ENCODE data around the gene EFCAB6. TPM values are rescaled to one million over a fixed set of nuclear protein-coding genes. Genes with fewer than 3 reads are reported as not detected.
A peak's percentile ranks its signal among the peaks of the same experiment; 100 is the strongest.

EFCAB6 gene
- total RNA-seq, 2 experiments from 2014 or later: 0.56 to 0.71 TPM

DNA sequence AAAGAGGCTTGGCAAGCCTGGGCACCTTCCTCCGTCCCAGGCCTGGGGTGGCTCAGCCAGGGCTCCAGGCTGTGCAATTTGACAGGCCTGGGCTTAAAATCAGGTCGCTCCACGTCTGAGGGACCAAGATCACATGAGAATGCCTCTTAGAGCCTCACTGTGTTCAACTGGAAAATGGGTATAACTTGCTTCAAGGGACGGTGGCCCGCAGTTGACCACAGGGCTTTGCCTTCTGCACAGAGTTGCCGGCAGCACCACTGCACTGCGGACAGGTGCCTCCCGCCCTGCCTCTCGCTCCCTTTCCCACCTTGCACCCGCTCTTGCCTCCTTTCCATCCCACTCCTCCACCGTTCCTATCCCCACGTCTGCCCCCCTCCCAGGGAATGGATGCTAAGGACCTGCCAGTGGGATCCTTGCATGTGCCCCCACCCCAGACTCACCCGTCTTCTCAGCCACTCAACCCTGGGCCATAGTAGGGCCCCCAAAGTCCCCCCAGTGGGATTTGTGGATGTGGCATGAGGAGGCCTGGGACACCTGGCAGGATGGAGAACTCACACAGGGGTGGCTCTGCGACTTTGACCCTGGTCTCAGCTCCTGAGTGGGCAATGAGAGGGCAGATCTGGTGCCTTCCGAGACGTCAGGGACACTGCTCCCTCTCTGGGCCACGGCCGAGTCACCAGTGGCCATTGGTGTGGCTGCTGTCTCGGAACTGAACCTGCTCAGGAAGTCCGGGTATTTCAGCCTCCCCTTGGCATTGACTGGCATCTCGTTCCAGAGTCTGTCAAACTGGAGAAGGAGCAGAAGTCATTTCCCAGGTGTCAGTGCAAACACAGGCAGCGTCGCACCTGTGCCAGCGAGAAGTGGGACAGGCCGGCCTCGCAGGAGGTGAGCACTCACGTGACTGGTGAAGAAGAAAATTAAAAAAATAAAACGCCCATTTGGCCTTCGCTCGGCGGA lies 272.3 kb downstream of the EFCAB6 start:
- intact Hi-C loops (cut with DNase I, micrococcal nuclease): no loop called here
- no peak overlapping the region for H3K4me3 Mint-ChIP-seq
- H3K27me3 Mint-ChIP-seq: peaks cover 9% of the 10 kb centered on the region
- CTCF ChIA-PET: no interaction called here
- POLR2A ChIA-PET: no interaction called here
- DNase-seq (no peak), ATAC-seq (no peak)
- H3K27ac Mint-ChIP-seq: no peak overlapping the region
- no peaks in the 10 kb centered on the region for H3K9me3 Mint-ChIP-seq (ENCODE audit: low read depth)
- H3K36me3 Mint-ChIP-seq (ENCODE audit: low read depth): no peaks in the 10 kb centered on the region
- no peaks in the 10 kb centered on the region for H3K4me1 Mint-ChIP-seq

- no peaks in the 10 kb centered on the region for H3K36me3 Mint-ChIP-seq (ENCODE audit: low read depth)
- ChIA-PET POLR2A (no interaction called here), CTCF (no interaction called here)
- no peak for ATAC-seq
- no peak overlapping the region for H3K4me3 Mint-ChIP-seq
- H3K27ac Mint-ChIP-seq: no peak overlapping the region
- peak; percentile 23 for DNase-seq
- H3K9me3 Mint-ChIP-seq (ENCODE audit: low read depth): no peaks in the 10 kb centered on the region
- peaks cover 5% of the 10 kb centered on the region for H3K27me3 Mint-ChIP-seq
- no peaks in the 10 kb centered on the region for H3K4me1 Mint-ChIP-seq
- intact Hi-C loops (cut with DNase I, micrococcal nuclease): no loop called here
These were observed 275.0 kb downstream of the EFCAB6 start for GRCh38 chr22:43537019-43537585.

DNA sequence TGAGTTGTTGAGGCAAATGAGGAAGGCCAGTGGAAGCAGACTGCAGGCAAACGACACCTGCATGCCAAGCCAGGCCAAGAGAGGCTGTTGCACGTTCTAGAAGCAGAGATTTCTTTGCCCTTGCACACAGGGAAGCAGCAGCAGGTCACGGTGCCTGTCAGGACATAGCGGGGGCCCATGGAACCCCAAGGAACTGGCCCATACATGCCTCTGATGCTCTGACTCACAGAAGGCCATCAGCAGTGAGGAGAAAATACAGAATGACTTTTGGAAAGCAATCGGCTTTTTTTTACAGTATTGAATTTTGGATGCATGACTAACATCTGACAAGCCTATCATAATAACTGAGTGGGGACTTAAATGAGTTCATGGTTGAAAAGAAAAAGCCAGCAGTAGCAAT lies 276.4 kb downstream of the EFCAB6 start:
- ChIA-PET CTCF (no interaction called here), POLR2A (no interaction called here)
- H3K4me1 Mint-ChIP-seq: no peaks in the 10 kb centered on the region
- H3K4me3 Mint-ChIP-seq: no peak overlapping the region
- H3K27ac Mint-ChIP-seq: no peak overlapping the region
- H3K36me3 Mint-ChIP-seq (ENCODE audit: low read depth): no peaks in the 10 kb centered on the region
- no peak for ATAC-seq
- DNase-seq: no peak
- H3K27me3 Mint-ChIP-seq: peaks cover 5% of the 10 kb centered on the region
- intact Hi-C loops (cut with DNase I, micrococcal nuclease): no loop called here
- H3K9me3 Mint-ChIP-seq (ENCODE audit: low read depth): no peaks in the 10 kb centered on the region

- DNase-seq (no peak), ATAC-seq (no peak)
- CTCF ChIA-PET: interaction anchor here (0.6 kb wide), 1 partner anchor 9 kb away, joined by 3 read pairs; no protein-coding TSS in a partner anchor
- intact Hi-C loops (cut with DNase I, micrococcal nuclease): no loop called here
- POLR2A ChIA-PET: interaction anchor here (0.7 kb wide), 1 partner anchor 101 kb away, joined by 7 read pairs; no protein-coding TSS in a partner anchor
- Mint-ChIP-seq H3K4me1 (no peaks in the 10 kb centered on the region), H3K27me3 (peaks cover 5% of the 10 kb centered on the region), H3K36me3 (ENCODE audit: low read depth) (no peaks in the 10 kb centered on the region), H3K27ac (no peak overlapping the region), H3K4me3 (no peak overlapping the region), H3K9me3 (ENCODE audit: low read depth) (no peaks in the 10 kb centered on the region)
These were observed 276.8 kb downstream of the EFCAB6 start for GRCh38 chr22:43535336-43535735.

GRCh38 chr22:43534916-43535315 lies 277.2 kb downstream of the EFCAB6 start:
- ChIA-PET POLR2A (interaction anchor here (0.7 kb wide), 1 partner anchor 101 kb away, joined by 7 read pairs; no protein-coding TSS in a partner anchor), CTCF (interaction anchor here (0.6 to 0.7 kb wide), 2 partner anchors 9 to 10 kb away, joined by 3 read pairs; no protein-coding TSS in a partner anchor)
- no peak for ATAC-seq
- H3K27ac Mint-ChIP-seq: no peak overlapping the region
- peaks cover 5% of the 10 kb centered on the region for H3K27me3 Mint-ChIP-seq
- no peaks in the 10 kb centered on the region for H3K36me3 Mint-ChIP-seq (ENCODE audit: low read depth)
- H3K4me1 Mint-ChIP-seq: no peaks in the 10 kb centered on the region
- intact Hi-C loops (cut with DNase I, micrococcal nuclease): no loop called here
- H3K4me3 Mint-ChIP-seq: no peak overlapping the region
- no peak for DNase-seq
- no peaks in the 10 kb centered on the region for H3K9me3 Mint-ChIP-seq (ENCODE audit: low read depth)

- H3K4me3 Mint-ChIP-seq: no peak overlapping the region
- H3K36me3 Mint-ChIP-seq (ENCODE audit: low read depth): no peaks in the 10 kb centered on the region
- peaks cover 8% of the 10 kb centered on the region for H3K27me3 Mint-ChIP-seq
- intact Hi-C loops (cut with DNase I, micrococcal nuclease): no loop called here
- ChIA-PET CTCF (interaction anchor here (0.7 kb wide), 1 partner anchor 11 kb away, joined by 3 read pairs; no protein-coding TSS in a partner anchor), POLR2A (no interaction called here)
- DNase-seq: no peak
- no peak overlapping the region for H3K27ac Mint-ChIP-seq
- ATAC-seq: no peak
- H3K9me3 Mint-ChIP-seq (ENCODE audit: low read depth): no peaks in the 10 kb centered on the region
- no peaks in the 10 kb centered on the region for H3K4me1 Mint-ChIP-seq
These were observed 278.3 kb downstream of the EFCAB6 start for GRCh38 chr22:43533656-43534428.

DNA sequence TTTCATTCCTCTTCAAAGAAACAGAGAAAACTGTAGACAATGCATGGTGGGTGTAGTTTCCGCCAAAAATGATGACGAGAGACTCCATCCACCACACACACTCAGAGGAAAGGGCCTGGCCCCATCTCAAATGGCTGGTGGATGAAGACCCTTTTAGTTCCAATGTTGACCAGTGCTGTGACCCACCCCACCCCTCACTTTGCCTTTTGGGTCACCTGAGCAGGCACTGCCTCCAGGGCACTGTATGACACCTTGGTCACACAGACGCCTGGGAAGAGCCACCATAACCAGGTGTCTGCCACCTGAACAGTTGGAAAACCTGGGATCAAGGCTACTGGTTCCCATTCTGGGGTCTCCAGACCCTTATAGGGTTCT lies 279.0 kb downstream of the EFCAB6 start:
- ChIA-PET POLR2A (no interaction called here), CTCF (no interaction called here)
- intact Hi-C loops (cut with DNase I, micrococcal nuclease): no loop called here
- Mint-ChIP-seq H3K9me3 (ENCODE audit: low read depth) (no peaks in the 10 kb centered on the region), H3K36me3 (ENCODE audit: low read depth) (no peaks in the 10 kb centered on the region), H3K4me3 (no peak overlapping the region), H3K27ac (no peak overlapping the region), H3K27me3 (peaks cover 7% of the 10 kb centered on the region), H3K4me1 (no peaks in the 10 kb centered on the region)
- DNase-seq: no peak
- ATAC-seq: no peak

DNA sequence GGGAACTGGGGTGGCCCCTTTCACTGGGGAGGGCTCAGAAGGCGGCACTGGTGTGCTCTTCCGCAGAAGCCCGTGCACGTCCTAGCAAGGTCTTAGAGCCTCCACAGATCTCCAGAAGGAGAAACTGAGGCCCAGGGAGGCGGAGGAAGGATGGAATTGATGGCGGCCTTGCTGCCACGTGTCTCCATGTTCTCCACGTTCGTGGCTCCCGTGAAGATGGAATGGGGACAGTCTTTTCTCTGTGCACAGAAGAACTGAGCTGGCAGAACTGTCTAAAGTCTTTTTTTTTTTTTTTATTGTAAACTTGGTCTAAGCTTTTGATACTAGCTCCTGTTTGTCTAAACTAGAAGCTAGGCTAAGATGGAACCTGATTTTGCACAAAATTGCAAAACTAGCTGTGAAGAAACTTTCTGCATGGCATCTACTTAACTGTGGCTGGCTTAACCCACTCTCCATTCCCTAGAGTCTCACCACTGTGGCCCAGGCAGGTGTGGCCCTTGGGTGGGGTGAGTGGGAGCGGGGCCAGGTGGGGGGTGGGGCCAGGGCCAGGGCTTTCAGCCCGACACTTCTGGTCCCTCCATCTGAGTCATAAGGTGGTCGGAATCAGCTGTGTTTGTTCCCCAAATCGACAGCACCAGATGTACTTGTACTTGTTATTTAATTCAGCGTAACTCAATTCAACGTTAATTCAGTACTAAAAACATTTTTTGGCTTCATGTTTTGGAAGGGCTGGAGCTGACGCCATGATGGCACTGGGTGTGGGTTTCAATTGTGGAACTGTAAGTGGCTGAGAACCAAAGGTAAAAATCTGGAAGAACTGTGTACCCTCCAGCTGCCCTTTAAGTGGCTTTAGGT lies 279.6 kb downstream of the EFCAB6 start:
- ATAC-seq (no peak), DNase-seq (no peak)
- Mint-ChIP-seq H3K4me1 (no peaks in the 10 kb centered on the region), H3K36me3 (ENCODE audit: low read depth) (no peaks in the 10 kb centered on the region), H3K27ac (no peak overlapping the region), H3K27me3 (peaks cover 4% of the 10 kb centered on the region), H3K9me3 (ENCODE audit: low read depth) (no peaks in the 10 kb centered on the region), H3K4me3 (no peak overlapping the region)
- intact Hi-C loops (cut with DNase I, micrococcal nuclease): no loop called here
- POLR2A ChIA-PET: no interaction called here
- CTCF ChIA-PET: no interaction called here

GRCh38 chr22:43531651-43532050 lies 280.5 kb downstream of the EFCAB6 start:
- POLR2A ChIA-PET: interaction anchor here (0.6 to 0.7 kb wide), 2 partner anchors 9 to 39 kb away, joined by 3 to 6 read pairs; no protein-coding TSS in a partner anchor
- CTCF ChIA-PET: no interaction called here
- intact Hi-C loops (cut with DNase I, micrococcal nuclease): no loop called here
- Mint-ChIP-seq H3K27me3 (peaks cover 2% of the 10 kb centered on the region), H3K4me1 (no peaks in the 10 kb centered on the region), H3K27ac (no peak overlapping the region), H3K4me3 (no peak overlapping the region), H3K36me3 (ENCODE audit: low read depth) (no peaks in the 10 kb centered on the region), H3K9me3 (ENCODE audit: low read depth) (no peaks in the 10 kb centered on the region)
- DNase-seq (no peak), ATAC-seq (no peak)

DNA sequence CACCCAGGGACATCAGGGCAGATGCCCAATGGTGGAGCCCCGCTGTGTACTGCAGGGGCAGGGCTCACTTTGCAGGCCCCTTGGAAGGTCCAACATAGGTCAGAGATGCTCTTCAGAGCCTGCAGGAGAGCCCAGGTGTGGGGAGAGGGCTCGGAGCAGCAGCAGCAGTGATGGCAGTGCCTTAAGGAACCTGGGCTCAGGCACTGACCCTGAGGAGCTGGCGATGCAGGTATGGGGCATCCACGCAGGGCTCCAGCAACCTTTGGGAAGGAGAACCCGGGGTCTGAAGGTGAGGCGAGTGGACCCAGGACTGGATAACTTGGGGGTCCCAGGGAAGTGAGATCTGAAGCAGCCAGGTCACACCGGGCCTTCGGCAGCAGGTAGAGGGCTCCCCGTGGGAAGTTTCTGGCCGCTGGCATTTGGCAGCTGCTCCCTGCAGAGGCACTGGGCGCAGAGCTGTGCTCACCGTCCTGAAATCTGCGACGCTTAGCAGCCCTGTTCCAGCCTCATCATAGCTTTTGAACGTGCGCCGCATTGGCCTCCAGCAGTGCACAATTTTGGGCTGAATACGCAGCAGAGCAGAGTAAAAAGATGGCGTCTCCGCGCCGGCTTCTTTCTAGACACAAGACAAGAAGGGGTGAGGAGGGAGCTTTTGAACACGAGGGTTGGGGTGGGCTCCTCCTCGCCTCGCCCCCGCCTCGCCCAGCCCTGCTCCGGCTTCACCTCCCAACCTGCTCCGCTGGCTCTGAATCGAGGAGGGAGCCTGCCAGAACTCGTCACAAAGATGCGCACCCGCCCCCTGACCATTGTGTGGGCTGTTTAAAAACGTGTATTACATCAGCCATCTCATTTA lies 281.5 kb downstream of the EFCAB6 start:
- Mint-ChIP-seq H3K4me1 (no peaks in the 10 kb centered on the region), H3K36me3 (ENCODE audit: low read depth) (no peaks in the 10 kb centered on the region), H3K9me3 (ENCODE audit: low read depth) (no peaks in the 10 kb centered on the region), H3K4me3 (no peak overlapping the region), H3K27ac (no peak overlapping the region), H3K27me3 (peaks cover 2% of the 10 kb centered on the region)
- DNase-seq (no peak), ATAC-seq (no peak)
- ChIA-PET CTCF (no interaction called here), POLR2A (no interaction called here)
- intact Hi-C loops (cut with DNase I, micrococcal nuclease): no loop called here

All from activated CD4-positive, alpha-beta T cell treated with anti-CD3 and anti-CD28 coated beads for 36 hours (primary cell).